Transverse colon (tissue), 3 donors: ENCODE results near the gene IMPG2.

Source experiments
- EP300 ChIP-seq: sonication (generic); formaldehyde crosslinking; IDR thresholded peaks from one replicate; pipeline ENCODE4 v1.6.1; 2017; ENCODE audit warnings: antibody characterized with exemption, low read depth
- TF ChIP-seq, protein P1 (sequence below), 5 experiments: fragments of 200-600 bp in 3 of 5; fragments of 450-650 bp in 2 of 5; sonication (generic) in 3 of 5; IDR thresholded peaks; 1 replicate in 2 of 5; 2 replicates in 3 of 5; pipeline ENCODE4 v1.5.1; 2016 to 2017; ENCODE audit warnings: antibody characterized with exemption in 5 of 5, inconsistent platforms in 3 of 5, mild to moderate bottlenecking in 2 of 5, moderate library complexity in 1 of 5

- no peak for TF ChIP-seq EP300
- TF ChIP-seq, protein P1, sequence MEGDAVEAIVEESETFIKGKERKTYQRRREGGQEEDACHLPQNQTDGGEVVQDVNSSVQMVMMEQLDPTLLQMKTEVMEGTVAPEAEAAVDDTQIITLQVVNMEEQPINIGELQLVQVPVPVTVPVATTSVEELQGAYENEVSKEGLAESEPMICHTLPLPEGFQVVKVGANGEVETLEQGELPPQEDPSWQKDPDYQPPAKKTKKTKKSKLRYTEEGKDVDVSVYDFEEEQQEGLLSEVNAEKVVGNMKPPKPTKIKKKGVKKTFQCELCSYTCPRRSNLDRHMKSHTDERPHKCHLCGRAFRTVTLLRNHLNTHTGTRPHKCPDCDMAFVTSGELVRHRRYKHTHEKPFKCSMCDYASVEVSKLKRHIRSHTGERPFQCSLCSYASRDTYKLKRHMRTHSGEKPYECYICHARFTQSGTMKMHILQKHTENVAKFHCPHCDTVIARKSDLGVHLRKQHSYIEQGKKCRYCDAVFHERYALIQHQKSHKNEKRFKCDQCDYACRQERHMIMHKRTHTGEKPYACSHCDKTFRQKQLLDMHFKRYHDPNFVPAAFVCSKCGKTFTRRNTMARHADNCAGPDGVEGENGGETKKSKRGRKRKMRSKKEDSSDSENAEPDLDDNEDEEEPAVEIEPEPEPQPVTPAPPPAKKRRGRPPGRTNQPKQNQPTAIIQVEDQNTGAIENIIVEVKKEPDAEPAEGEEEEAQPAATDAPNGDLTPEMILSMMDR (IDR thresholded peaks at IDR 0.05) = peak; percentile 49 to 64 (median 50)
Measured at GRCh38 chr3:101195951-101196713, 124.2 kb downstream of the IMPG2 start.
